GM18511 (cell line): ENCODE data around the gene ASIC4.

Experiments
- ATAC-seq: cut with Tn5 transposase; IDR thresholded peaks from one replicate; pipeline ENCODE4 v1.9.1; 2021; ENCODE audit warnings: mild to moderate bottlenecking, moderate library complexity; ENCODE audit not compliant: unreplicated experiment

ASIC4 gene

GRCh38 chr2:219514196-219514761 is at the start of gene ASIC4:
TSS of gene ASIC4 (plus strand) at chr2:219514482. CDS start at chr2:219514725, 243 bp downstream.
- no peak for ATAC-seq

GRCh38 chr2:219465659-219466561 is 48.4 kb upstream of the ASIC4 start:
- no peak for ATAC-seq

- ATAC-seq, result no peak
Measured at GRCh38 chr2:219466816-219467735, 47.2 kb upstream of the ASIC4 start.

- no peak for ATAC-seq
Measured at GRCh38 chr2:219467736-219468075, 46.6 kb upstream of the ASIC4 start.

- no peak for ATAC-seq
Measured at GRCh38 chr2:219468410-219469185, 45.7 kb upstream of the ASIC4 start.

- ATAC-seq, result no peak
Measured at GRCh38 chr2:219469186-219469724, 45.0 kb upstream of the ASIC4 start.

GRCh38 chr2:219470429-219470828 is 43.9 kb upstream of the ASIC4 start:
- ATAC-seq, result no peak

GRCh38 chr2:219471476-219472371 is 42.6 kb upstream of the ASIC4 start:
- ATAC-seq, result no peak

- no peak for ATAC-seq
Measured at GRCh38 chr2:219472629-219473187, 41.6 kb upstream of the ASIC4 start.

GRCh38 chr2:219473511-219473910 is 40.8 kb upstream of the ASIC4 start:
- no peak for ATAC-seq

- ATAC-seq, result no peak
Measured at GRCh38 chr2:219474285-219475060, 39.8 kb upstream of the ASIC4 start.

GRCh38 chr2:219475278-219475677 is 39.0 kb upstream of the ASIC4 start:
- ATAC-seq, result no peak

- peak; percentile 60 for ATAC-seq
Measured at GRCh38 chr2:219475697-219476651, 38.3 kb upstream of the ASIC4 start.

- no peak for ATAC-seq
Measured at GRCh38 chr2:219476652-219477151, 37.6 kb upstream of the ASIC4 start.

- no peak for ATAC-seq
Measured at GRCh38 chr2:219477179-219477578, 37.1 kb upstream of the ASIC4 start.

GRCh38 chr2:219477815-219478214 is 36.5 kb upstream of the ASIC4 start:
- ATAC-seq, result no peak

GRCh38 chr2:219478916-219479315 is 35.4 kb upstream of the ASIC4 start:
- ATAC-seq, result no peak
